IMR-90 (cell line): ENCODE data around the gene OR6B1.

Source experiments
- CEBPB ChIP-seq: IDR thresholded peaks from 2 replicates; pipeline ENCODE4 v1.6.1; 2012; ENCODE audit warnings: low read depth, low read length, improper control_type of control experiment
- CHD1 ChIP-seq: IDR thresholded peaks from 2 replicates; pipeline ENCODE4 v1.6.1; 2012; ENCODE audit warnings: low read depth, low read length, improper control_type of control experiment
- CTCF ChIP-seq: conservative IDR thresholded peaks from 2 replicates; pipeline ENCODE4 v1.5.1; 2012; ENCODE audit warnings: mild to moderate bottlenecking, low read depth, low read length, improper control_type of control experiment
- ELK1 ChIP-seq: fragments of 150-350 bp; IDR thresholded peaks from 2 replicates; pipeline ENCODE4 v1.6.1; 2016; ENCODE audit warnings: low read depth, mild to moderate bottlenecking, low read length, moderate library complexity, borderline replicate concordance
- MAFK ChIP-seq: IDR thresholded peaks from 2 replicates; pipeline ENCODE4 v1.6.1; 2012; ENCODE audit warnings: low read depth, low read length, improper control_type of control experiment
- MXI1 ChIP-seq: IDR thresholded peaks from 2 replicates; pipeline ENCODE4 v1.6.1; 2012; ENCODE audit warnings: low read depth, mild to moderate bottlenecking, low read length, moderate library complexity, borderline replicate concordance
- NFE2L2 ChIP-seq: fragments of 150-350 bp; IDR thresholded peaks from 2 replicates; pipeline ENCODE4 v1.6.1; 2016; ENCODE audit warnings: low read depth, mild to moderate bottlenecking, low read length
- POLR2A ChIP-seq: IDR thresholded peaks from 2 replicates; pipeline ENCODE4 v1.6.1; 2012; ENCODE audit warnings: mild to moderate bottlenecking, low read depth, low read length
- RAD21 ChIP-seq: IDR thresholded peaks from 2 replicates; pipeline ENCODE4 v1.6.1; 2012; ENCODE audit warnings: low read length, improper control_type of control experiment
- SMC3 ChIP-seq: fragments of 150-350 bp; IDR thresholded peaks from 2 replicates; pipeline ENCODE4 v1.6.1; 2016; ENCODE audit warnings: low read depth, mild to moderate bottlenecking, antibody characterized with exemption, low read length, moderate library complexity
- USF2 ChIP-seq: fragments of 150-350 bp; IDR thresholded peaks from 2 replicates; pipeline ENCODE4 v1.6.1; 2017; ENCODE audit warnings: mild to moderate bottlenecking, antibody characterized with exemption, low read length, low read depth

- TF ChIP-seq CTCF (no peak), MXI1 (no peak), CEBPB (no peak), CHD1 (no peak), USF2 (no peak), ELK1 (no peak), POLR2A (no peak), MAFK (no peak), RAD21 (no peak), SMC3 (no peak), NFE2L2 (no peak)
Measured at GRCh38 chr7:143992670-143993069, 7.5 kb upstream of the OR6B1 start.
